Sigmoid colon (tissue), 4 donors: ENCODE results near the gene EIF4G3.

Source experiments
- POLR2AphosphoS5 ChIP-seq, 4 donors: sonication (generic); formaldehyde crosslinking; IDR thresholded peaks; one replicate each; pipeline ENCODE4 v1.6.1; 2017; ENCODE audit warnings: antibody characterized with exemption in 4 of 4
- TF ChIP-seq, protein P1 (sequence below), 4 experiments: fragments of 450-650 bp in 3 of 4; fragments of 200-600 bp in 1 of 4; IDR thresholded peaks; one replicate each; pipeline ENCODE4 v1.5.1; 2016 to 2019; ENCODE audit warnings: antibody characterized with exemption in 4 of 4, mild to moderate bottlenecking in 3 of 4, moderate library complexity in 2 of 4

DNA sequence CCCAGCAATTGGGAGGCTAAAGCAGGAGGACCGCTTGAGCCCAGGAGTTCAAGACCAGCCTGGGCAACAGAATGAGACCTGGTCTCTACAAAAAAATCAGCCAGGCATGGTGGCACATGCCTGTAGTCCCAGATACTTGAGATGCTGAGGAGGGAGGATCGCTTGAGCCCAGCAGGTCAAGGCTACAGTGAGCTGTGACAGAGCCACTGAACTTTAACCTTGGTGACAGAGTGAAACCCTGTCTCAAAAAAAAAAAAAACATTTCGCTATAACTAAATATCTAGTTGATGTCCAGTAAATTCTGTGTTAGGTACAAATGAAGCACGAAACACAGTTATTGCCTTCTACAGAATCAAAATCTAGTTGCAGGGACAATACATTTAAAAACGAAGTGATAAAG, 293.9 kb downstream of the EIF4G3 start:
- TF ChIP-seq, protein P1, sequence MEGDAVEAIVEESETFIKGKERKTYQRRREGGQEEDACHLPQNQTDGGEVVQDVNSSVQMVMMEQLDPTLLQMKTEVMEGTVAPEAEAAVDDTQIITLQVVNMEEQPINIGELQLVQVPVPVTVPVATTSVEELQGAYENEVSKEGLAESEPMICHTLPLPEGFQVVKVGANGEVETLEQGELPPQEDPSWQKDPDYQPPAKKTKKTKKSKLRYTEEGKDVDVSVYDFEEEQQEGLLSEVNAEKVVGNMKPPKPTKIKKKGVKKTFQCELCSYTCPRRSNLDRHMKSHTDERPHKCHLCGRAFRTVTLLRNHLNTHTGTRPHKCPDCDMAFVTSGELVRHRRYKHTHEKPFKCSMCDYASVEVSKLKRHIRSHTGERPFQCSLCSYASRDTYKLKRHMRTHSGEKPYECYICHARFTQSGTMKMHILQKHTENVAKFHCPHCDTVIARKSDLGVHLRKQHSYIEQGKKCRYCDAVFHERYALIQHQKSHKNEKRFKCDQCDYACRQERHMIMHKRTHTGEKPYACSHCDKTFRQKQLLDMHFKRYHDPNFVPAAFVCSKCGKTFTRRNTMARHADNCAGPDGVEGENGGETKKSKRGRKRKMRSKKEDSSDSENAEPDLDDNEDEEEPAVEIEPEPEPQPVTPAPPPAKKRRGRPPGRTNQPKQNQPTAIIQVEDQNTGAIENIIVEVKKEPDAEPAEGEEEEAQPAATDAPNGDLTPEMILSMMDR (IDR thresholded peaks at IDR 0.05), result no peak
- no peak for TF ChIP-seq POLR2AphosphoS5 (IDR thresholded peaks at IDR 0.05)
